HepG2 (cell line): ENCODE results near the gene ZNF281. TPM values are rescaled to one million over a fixed set of nuclear protein-coding genes. Genes with fewer than 3 reads are reported as not detected.

Experiments
- ATAC-seq: fragments of 200-7000 bp; cut with Tn5 transposase; 3 replicates; pipeline ENCODE4 v1.9.1; 2020; ENCODE audit warnings: mild to moderate bottlenecking, moderate library complexity
- BruUV-seq: library from RNA; stranded (reverse); fragments of 400-500 nt; replicated peaks from 2 replicates; lab custom pipeline; 2021; lab: Mats Ljungman, UMichigan
- CTCF ChIA-PET: fragments of 300-600 bp; formaldehyde crosslinking; extraction: SDS; loops from one replicate; lab custom pipeline; 2021; ENCODE audit warnings: low total read pairs, inconsistent platforms, low intra/inter-chr PET ratio; lab: Yijun Ruan, JAX
- POLR2A ChIA-PET: fragments of 350-600 bp; sonication (Branson Sonifier 250); formaldehyde crosslinking; loops from one replicate; lab custom pipeline; 2020; ENCODE audit warnings: antibody characterized with exemption, inconsistent platforms; lab: Yijun Ruan, JAX
- DNase-seq: peaks from one replicate; pipeline ENCODE4 v3.0.0-alpha.2; 2015; ENCODE audit warnings: low spot score
- FAIRE-seq: peaks from 3 replicates; lab custom pipeline; 2011; peaks lifted over from hg19 to GRCh38; lab: Jason Lieb, UNC
- H2AFZ ChIP-seq: one replicate; pipeline ENCODE4 v1.6.1; 2011; ENCODE audit warnings: low read length, inconsistent platforms
- H3K27ac ChIP-seq: fragments of 300-600 bp; 3 replicates; pipeline ENCODE4 v1.8.0; 2011; ENCODE audit warnings: mixed run types, mild to moderate bottlenecking, mixed read lengths, low read length, inconsistent platforms; ENCODE audit not compliant: insufficient read depth; ENCODE audit errors: extremely low read length
- H3K27me3 ChIP-seq, 2 experiments: fragments of 200-600 bp in 1 of 2; 2 replicates in 1 of 2; 3 replicates in 1 of 2; pipeline versions ENCODE4 v1.6.0 to v1.8.0; 2011; ENCODE audit warnings: low read length in 2 of 2, mild to moderate bottlenecking in 2 of 2, moderate library complexity in 2 of 2, inconsistent platforms in 1 of 2; ENCODE audit not compliant: insufficient read depth in 2 of 2, control insufficient read depth in 1 of 2
- H3K36me3 ChIP-seq, 2 experiments: fragments of 200-600 bp in 1 of 2; replicated peaks in 1 of 2; 2 replicates in 1 of 2; 3 replicates in 1 of 2; pipeline versions ENCODE4 v1.5.1 to v1.8.0; 2011; ENCODE audit warnings: low read length in 2 of 2, inconsistent platforms in 1 of 2; ENCODE audit not compliant: insufficient read depth in 2 of 2, control insufficient read depth in 1 of 2
- H3K4me1 ChIP-seq: 2 replicates; pipeline ENCODE4 v1.5.1; 2012; ENCODE audit warnings: low read length, inconsistent platforms; ENCODE audit not compliant: insufficient read depth
- H3K4me2 ChIP-seq: 2 replicates; pipeline ENCODE4 v1.6.0; 2011; ENCODE audit warnings: low read depth, low read length, inconsistent platforms
- H3K4me3 ChIP-seq, 3 experiments: fragments of 200-600 bp in 1 of 3; sonication (generic), shearing (Covaris generic) in 1 of 3; replicated peaks in 1 of 3; 2 replicates each; pipeline ENCODE4 v1.5.1; 2011 to 2016; ENCODE audit warnings: low read length in 3 of 3, inconsistent platforms in 2 of 3, low read depth in 2 of 3, mild to moderate bottlenecking in 2 of 3, control low read depth in 1 of 3, mixed read lengths in 1 of 3; ENCODE audit not compliant: insufficient read depth in 1 of 3
- H3K79me2 ChIP-seq: one replicate; pipeline ENCODE4 v1.6.1; 2011; ENCODE audit warnings: low read length, inconsistent platforms; ENCODE audit not compliant: insufficient read depth
- H3K9ac ChIP-seq: 2 replicates; pipeline ENCODE4 v1.6.0; 2011; ENCODE audit warnings: mild to moderate bottlenecking, low read depth, low read length, inconsistent platforms; ENCODE audit not compliant: insufficient read depth
- H3K9me3 ChIP-seq: 2 replicates; pipeline ENCODE4 v1.5.1; 2012; ENCODE audit warnings: mild to moderate bottlenecking, low read length
- H4K20me1 ChIP-seq: 2 replicates; pipeline ENCODE4 v1.6.0; 2011; ENCODE audit warnings: inconsistent platforms, mild to moderate bottlenecking, low read length, moderate library complexity; ENCODE audit not compliant: insufficient read depth
- ARNT ChIP-seq: fragments of 450-650 bp; IDR thresholded peaks from 2 replicates; pipeline ENCODE4 v1.6.1; 2017
- HIC2 ChIP-seq: sonication (generic); formaldehyde crosslinking; IDR thresholded peaks from 2 replicates; pipeline ENCODE4 v1.9.0; 2022; ENCODE audit warnings: low read depth, missing genetic modification reagents
- MAFF ChIP-seq: IDR thresholded peaks from 2 replicates; pipeline ENCODE4 v1.6.1; 2011; ENCODE audit warnings: low read depth, low read length, improper control_type of control experiment
- MAFK ChIP-seq, 2 experiments: IDR thresholded peaks in 1 of 2; conservative IDR thresholded peaks in 1 of 2; 2 replicates each; pipeline ENCODE4 v1.6.1; 2011; ENCODE audit warnings: improper control_type of control experiment in 2 of 2, low read length in 2 of 2
- MTF1 ChIP-seq: sonication (generic); formaldehyde crosslinking; IDR thresholded peaks from 2 replicates; pipeline ENCODE4 v1.5.0; 2020; ENCODE audit warnings: missing genetic modification reagents
- NFRKB ChIP-seq: fragments of 450-650 bp; IDR thresholded peaks from 2 replicates; pipeline ENCODE4 v1.6.1; 2017
- TBX3 ChIP-seq: fragments of 450-650 bp; IDR thresholded peaks from 2 replicates; pipeline ENCODE4 v1.6.1; 2017; ENCODE audit warnings: antibody characterized with exemption, mild to moderate bottlenecking, inconsistent platforms, borderline replicate concordance
- THAP11 ChIP-seq: IDR thresholded peaks from 2 replicates; pipeline ENCODE4 v1.6.1; 2016; ENCODE audit warnings: missing biosample characterization, missing genetic modification reagents
- ZNF737 ChIP-seq: sonication (generic); formaldehyde crosslinking; IDR thresholded peaks from 2 replicates; pipeline ENCODE4 v1.5.0; 2020; ENCODE audit warnings: missing genetic modification reagents, mild to moderate bottlenecking, borderline replicate concordance
- ZSCAN21 ChIP-seq: sonication (generic); formaldehyde crosslinking; IDR thresholded peaks from 2 replicates; pipeline ENCODE4 v1.8.0; 2022; ENCODE audit warnings: mild to moderate bottlenecking, missing genetic modification reagents, moderate library complexity, borderline replicate concordance
- WGBS: methylation state at CpG from one replicate; pipeline ENCODE4 v1.1.6; 2017; ENCODE audit warnings: low lambda C conversion rate; 5-methylcytosine and 5-hydroxymethylcytosine counted together
- in situ Hi-C: cut with HindIII; loops from 2 replicates; pipeline ENCODE4 v1.10.0; 2017; ENCODE audit warnings: low pct_unique_long_range_greater_than_20kb; ENCODE audit not compliant: extremely low pct_ligation_motif_present
- intact Hi-C: fragments of 100-400 bp; cut with micrococcal nuclease; formaldehyde crosslinking; loops from one replicate; pipeline ENCODE4 v1.10.0; 2022; ENCODE audit not compliant: unreplicated experiment
- polyA plus RNA-seq, 8 experiments: library from polyadenylated mRNA; depleted of rRNA in 3 of 8; stranded (reverse) in 7 of 8; unstranded in 1 of 8; fragments of >200 nt; fragmentation: Illumina TruSeq in 4 of 8; extraction: Trizol in 4 of 8; gene quantifications; 2 replicates each; pipeline versions ENCODE4 v1.2.1 to v1.2.3, GENCODE V29; 2011 to 2016; ENCODE audit warnings: low read depth in 4 of 8, missing spikeins in 1 of 8, mixed read lengths in 1 of 8; ENCODE audit not compliant: insufficient read depth in 1 of 8
- total RNA-seq, 5 experiments: library from RNA; depleted of rRNA; stranded (reverse); fragments of >200 nt; fragmentation: Illumina TruSeq; extraction: Trizol; gene quantifications; 2 replicates each; pipeline ENCODE4 v1.2.3, GENCODE V29; 2016; ENCODE audit warnings: low read depth in 1 of 5

ZNF281 gene
- total and polyA plus RNA-seq, 2 of the 13 experiments (the other 11 are each of a cell fraction or from before 2014, with no cell fraction given): 7.7 to 20.6 TPM

- no peak overlapping the region for H3K4me2 ChIP-seq
- peaks cover 3% of the 10 kb centered on the region; the same call in 1 of the 2 replicates for H3K4me1 ChIP-seq
- POLR2A ChIA-PET: no interaction called here
- FAIRE-seq (no peak), DNase-seq (no peak), ATAC-seq (no peak)
- no peak overlapping the region for H3K9ac ChIP-seq
- no peaks in the 10 kb centered on the region for H3K79me2 ChIP-seq
- WGBS: 82% methylated on average over 3 of the region's 3 CpGs
- intact Hi-C loops: no loop called here
- no peak overlapping the region for H2AFZ ChIP-seq
- H3K4me3 ChIP-seq: no peak overlapping the region
- no peaks in the 10 kb centered on the region for H3K27me3 ChIP-seq
- BruUV-seq: no TSS peak
- H3K27ac ChIP-seq: no peak overlapping the region
- CTCF ChIA-PET: no interaction called here
- no peak for TF ChIP-seq MTF1
- TF ChIP-seq ZNF737 (CRISPR knock-in tag): no peak
- no peak for TF ChIP-seq HIC2
- no peak for TF ChIP-seq THAP11
- TF ChIP-seq MAFK (conservative IDR thresholded peaks at IDR 0.05 in 1 of 2, IDR thresholded peaks at IDR 0.05 in 1 of 2; ENCODE audit: low read length in 2 of 2): peak; percentile 19 to 40; a peak in 2 of 4 replicates
- TF ChIP-seq ARNT: no peak
- no peak for TF ChIP-seq NFRKB
- peak; percentile 15; the same call in 1 of the 2 replicates for TF ChIP-seq MAFF
- TF ChIP-seq ZSCAN21: no peak
- TF ChIP-seq TBX3: no peak
- in situ Hi-C loops: no loop called here
- no peaks in the 10 kb centered on the region for H4K20me1 ChIP-seq
- H3K9me3 ChIP-seq: no peaks in the 10 kb centered on the region
- H3K36me3 ChIP-seq: no peaks in the 10 kb centered on the region
Measured at GRCh38 chr1:200442537-200443156, 32.8 kb upstream of the ZNF281 start.
